Endothelial cell of umbilical vein (primary cell): Measurements from ENCODE around the gene IKZF1. TPM values are rescaled to one million over a fixed set of nuclear protein-coding genes. Genes with fewer than 3 reads are reported as not detected.

Experiments used
- BruUV-seq: library from RNA; stranded (reverse); fragments of 400-500 nt; replicated peaks from 2 replicates; lab custom pipeline; 2021; lab: Mats Ljungman, UMichigan
- CTCF ChIA-PET: fragments of 300-600, 350-600 bp; sonication (Branson Sonifier 250); formaldehyde crosslinking; loops from one replicate; lab custom pipeline; 2021; ENCODE audit warnings: antibody characterized with exemption, inconsistent platforms; lab: Charles Lee
- POLR2A ChIA-PET: fragments of 300-600, 350-600 bp; sonication (Branson Sonifier 250); formaldehyde crosslinking; loops from one replicate; lab custom pipeline; 2021; ENCODE audit warnings: antibody characterized with exemption, inconsistent platforms; lab: Charles Lee
- DNase-seq: peaks from one replicate; pipeline ENCODE4 v3.0.0-alpha.2; 2011; ENCODE audit warnings: low read depth, low spot score
- FAIRE-seq: peaks from 2 replicates; lab custom pipeline; 2011; peaks lifted over from hg19 to GRCh38; lab: Jason Lieb, UNC
- H2AFZ ChIP-seq: 2 replicates; pipeline ENCODE4 v1.6.0; 2012; ENCODE audit warnings: low read depth, low read length, control low read depth, inconsistent platforms
- H3K27ac ChIP-seq: 2 replicates; pipeline ENCODE4 v1.5.1; 2011; ENCODE audit warnings: low read depth, mild to moderate bottlenecking, control low read depth, low read length, moderate library complexity; ENCODE audit not compliant: insufficient read depth
- H3K27me3 ChIP-seq, 2 experiments: 2 replicates each; pipeline versions ENCODE4 v1.6.0 to v1.6.1; 2011; ENCODE audit warnings: low read length in 2 of 2, mixed read lengths in 1 of 2; ENCODE audit not compliant: control insufficient read depth in 2 of 2, insufficient read depth in 2 of 2
- H3K36me3 ChIP-seq, 2 experiments: 2 replicates in 1 of 2; 3 replicates in 1 of 2; pipeline ENCODE4 v1.5.1; 2011; ENCODE audit warnings: low read length in 2 of 2, mild to moderate bottlenecking in 1 of 2, moderate library complexity in 1 of 2; ENCODE audit not compliant: control insufficient read depth in 2 of 2, insufficient read depth in 2 of 2; ENCODE audit errors: extremely low read depth in 1 of 2
- H3K4me1 ChIP-seq: 3 replicates; pipeline ENCODE4 v1.5.1; 2011; ENCODE audit warnings: mild to moderate bottlenecking, low read length; ENCODE audit not compliant: control insufficient read depth, insufficient read depth; ENCODE audit errors: extremely low read depth
- H3K4me2 ChIP-seq: 2 replicates; pipeline ENCODE4 v1.6.1; 2011; ENCODE audit warnings: low read length, control low read depth, mixed read lengths; ENCODE audit not compliant: insufficient read depth
- H3K4me3 ChIP-seq, 3 experiments: fragments of 200-600 bp in 1 of 3; sonication (generic), shearing (Covaris generic) in 1 of 3; replicated peaks in 1 of 3; 2 replicates each; pipeline ENCODE4 v1.5.1; 2011 to 2016; ENCODE audit warnings: control low read depth in 3 of 3, low read length in 3 of 3, mild to moderate bottlenecking in 2 of 3, inconsistent platforms in 1 of 3, low read depth in 1 of 3, moderate library complexity in 1 of 3; ENCODE audit not compliant: insufficient read depth in 1 of 3
- H3K79me2 ChIP-seq: 2 replicates; pipeline ENCODE4 v1.6.0; 2012; ENCODE audit warnings: low read length, inconsistent platforms; ENCODE audit not compliant: control insufficient read depth, insufficient read depth
- H3K9ac ChIP-seq: replicated peaks from 2 replicates; pipeline ENCODE3; 2011; ENCODE audit warnings: low read length, control low read depth; ENCODE audit not compliant: insufficient read depth; ENCODE audit errors: extremely low read depth
- H3K9me1 ChIP-seq: replicated peaks from 3 replicates; pipeline ENCODE4 v1.6.0; 2011; ENCODE audit warnings: mild to moderate bottlenecking, low read length; ENCODE audit not compliant: control insufficient read depth, insufficient read depth; ENCODE audit errors: extremely low read depth
- H3K9me3 ChIP-seq: replicated peaks from 2 replicates; pipeline ENCODE4 v1.5.1; 2012; ENCODE audit warnings: low read length, inconsistent platforms; ENCODE audit not compliant: control insufficient read depth, insufficient read depth
- H4K20me1 ChIP-seq: replicated peaks from 2 replicates; pipeline ENCODE3; 2011; ENCODE audit warnings: mild to moderate bottlenecking, low read length; ENCODE audit not compliant: control insufficient read depth, insufficient read depth; ENCODE audit errors: extremely low read depth
- CTCF ChIP-seq, 2 donors: IDR thresholded peaks; 1 replicate in 1 of 2; 2 replicates in 1 of 2; pipeline ENCODE4 v1.5.1; 2011; ENCODE audit warnings: low read length in 2 of 2, mild to moderate bottlenecking in 2 of 2, moderate library complexity in 2 of 2, control low read depth in 1 of 2, inconsistent platforms in 1 of 2, low read depth in 1 of 2; ENCODE audit not compliant: insufficient read depth in 1 of 2; ENCODE audit errors: extremely low read depth in 1 of 2
- EZH2 ChIP-seq: IDR thresholded peaks from 2 replicates; pipeline ENCODE4 v1.6.1; 2012; ENCODE audit warnings: borderline replicate concordance, low read depth, mild to moderate bottlenecking, moderate library complexity, low read length, inconsistent platforms; ENCODE audit not compliant: severe bottlenecking
- FOS ChIP-seq: IDR thresholded peaks from 2 replicates; pipeline ENCODE4 v1.6.1; 2011; ENCODE audit warnings: mild to moderate bottlenecking, low read length, moderate library complexity, borderline replicate concordance; ENCODE audit not compliant: insufficient read depth
- GATA2 ChIP-seq: IDR thresholded peaks from 2 replicates; pipeline ENCODE4 v1.7.0; 2011; ENCODE audit warnings: low read depth, mild to moderate bottlenecking, moderate library complexity, mixed read lengths, low read length; ENCODE audit not compliant: insufficient read length, insufficient read depth
- JUN ChIP-seq: IDR thresholded peaks from 2 replicates; pipeline ENCODE4 v1.6.1; 2011; ENCODE audit warnings: borderline replicate concordance, low read depth; ENCODE audit not compliant: insufficient read length, insufficient read depth
- MYC ChIP-seq: IDR thresholded peaks from one replicate; pipeline ENCODE4 v1.6.1; 2011; ENCODE audit warnings: mild to moderate bottlenecking, low read depth, low read length
- POLR2A ChIP-seq: IDR thresholded peaks from 2 replicates; pipeline ENCODE4 v1.6.1; 2012; ENCODE audit warnings: low read depth, mild to moderate bottlenecking, control low read depth, low read length
- POLR2AphosphoS5 ChIP-seq: IDR thresholded peaks from 2 replicates; pipeline ENCODE4 v1.6.1; 2012; ENCODE audit warnings: low read depth, mild to moderate bottlenecking, control low read depth, low read length, moderate library complexity; ENCODE audit not compliant: insufficient read depth
- dilution Hi-C: fragments of 300-500 bp; cut with MboI; formaldehyde crosslinking; loops from one replicate; pipeline ENCODE4 v1.15.0; 2019; ENCODE audit warnings: low sequenced_read_pairs; ENCODE audit not compliant: extremely low pct_ligation_motif_present
- intact Hi-C: fragments of 100-400 bp; cut with micrococcal nuclease; formaldehyde crosslinking; loops from one replicate; pipeline ENCODE4 v1.10.0; 2022
- polyA plus RNA-seq, 4 experiments: library from polyadenylated mRNA; depleted of rRNA in 3 of 4; stranded (reverse) in 3 of 4; unstranded in 1 of 4; fragments of >200 nt; gene quantifications; 2 replicates each; pipeline versions ENCODE4 v1.2.1 to v1.2.3, GENCODE V29; 2011 to 2012; ENCODE audit warnings: missing spikeins in 1 of 4
- total RNA-seq: library from RNA; stranded (reverse); gene quantifications from 2 replicates; pipeline ENCODE4 v1.2.3, GENCODE V29; 2021
- TF ChIP-seq, protein P1 (sequence below): IDR thresholded peaks from 2 replicates; pipeline ENCODE4 v1.6.1; 2011; ENCODE audit not compliant: insufficient read depth, insufficient read length

The IKZF1 gene
- total and polyA plus RNA-seq, 2 donors (not counting 3 experiments of a cell fraction or from before 2014, with no cell fraction given), result 0.01 to 0.20 TPM

DNA sequence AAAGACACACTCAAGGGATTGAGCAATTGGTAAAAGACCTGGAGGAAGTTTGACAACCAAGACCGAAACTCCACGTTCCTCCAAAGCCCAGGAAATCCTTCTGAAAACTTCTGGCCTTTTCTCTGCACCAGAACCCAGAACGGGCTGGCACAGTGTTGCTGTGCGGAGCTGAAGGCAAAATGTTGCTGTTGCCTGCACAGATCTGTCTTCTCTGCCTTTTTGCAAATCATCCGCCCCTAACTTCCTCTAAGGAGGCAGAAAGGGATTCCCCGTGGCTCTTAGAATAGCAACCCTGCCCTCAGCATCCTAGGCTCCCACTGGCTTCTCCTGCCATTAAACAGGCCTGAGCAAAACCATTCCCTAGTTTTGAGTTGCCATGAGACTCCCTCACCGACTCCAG lies 100.7 kb downstream of the IKZF1 start:
- FAIRE-seq, result no peak
- DNase-seq, result no peak
- Histone ChIP-seq H3K27ac (no peak overlapping the region), H3K9ac (no peak overlapping the region), H3K9me1 (no peaks in the 10 kb centered on the region), H4K20me1 (no peaks in the 10 kb centered on the region), H2AFZ (no peak overlapping the region), H3K27me3 (peaks cover 11 to 21% of the 10 kb centered on the region in 2 experiments), H3K4me2 (no peak overlapping the region), H3K4me3 (no peak overlapping the region), H3K9me3 (no peaks in the 10 kb centered on the region), H3K36me3 (no peaks in the 10 kb centered on the region), H3K4me1 (no peaks in the 10 kb centered on the region), H3K79me2 (no peaks in the 10 kb centered on the region)
- intact Hi-C loops, result no loop called here
- dilution Hi-C loops, result no loop called here
- POLR2A ChIA-PET, result no interaction called here
- no peak for TF ChIP-seq MYC
- no peak for TF ChIP-seq POLR2A
- TF ChIP-seq EZH2, result no peak
- TF ChIP-seq, protein P1, sequence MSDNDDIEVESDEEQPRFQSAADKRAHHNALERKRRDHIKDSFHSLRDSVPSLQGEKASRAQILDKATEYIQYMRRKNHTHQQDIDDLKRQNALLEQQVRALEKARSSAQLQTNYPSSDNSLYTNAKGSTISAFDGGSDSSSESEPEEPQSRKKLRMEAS, result no peak
- TF ChIP-seq POLR2AphosphoS5, result no peak
- TF ChIP-seq JUN, result no peak
- no peak for TF ChIP-seq FOS
- TF ChIP-seq GATA2, result no peak
- TF ChIP-seq CTCF (IDR thresholded peaks at IDR 0.05; ENCODE audit: extremely low read depth in 1 of 2, insufficient read depth in 1 of 2, low read depth in 1 of 2, low read length in 2 of 2), result no peak
- BruUV-seq, result no TSS peak
- CTCF ChIA-PET, result no interaction called here
